ENCODE data around the gene ACTR1A.
A peak's percentile ranks its signal among the peaks of the same experiment; 100 is the strongest.

ACTR1A gene

DNA sequence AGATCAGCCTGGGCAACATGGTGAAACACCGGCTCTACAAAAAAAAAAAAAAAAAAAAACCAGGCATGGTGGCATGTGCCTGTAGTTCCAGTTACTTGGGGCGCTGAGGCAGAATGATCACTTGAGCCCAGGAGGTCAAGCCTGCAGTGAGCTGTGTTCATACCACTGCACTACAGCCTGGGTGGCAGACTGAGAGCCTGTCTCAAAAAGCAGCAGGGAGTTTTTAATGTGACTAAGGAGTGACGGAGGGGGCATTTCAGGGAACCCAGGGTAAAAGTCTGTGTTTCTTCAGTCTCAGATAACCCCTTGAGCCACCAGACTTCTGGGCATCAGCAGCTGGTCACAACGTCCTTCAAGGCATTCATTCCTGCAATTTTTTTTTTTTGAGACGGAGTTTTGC lies 49.0 kb downstream of the ACTR1A start:
- DNase-seq (ENCODE audit: low read depth in 2 of 2): no peak

DNA sequence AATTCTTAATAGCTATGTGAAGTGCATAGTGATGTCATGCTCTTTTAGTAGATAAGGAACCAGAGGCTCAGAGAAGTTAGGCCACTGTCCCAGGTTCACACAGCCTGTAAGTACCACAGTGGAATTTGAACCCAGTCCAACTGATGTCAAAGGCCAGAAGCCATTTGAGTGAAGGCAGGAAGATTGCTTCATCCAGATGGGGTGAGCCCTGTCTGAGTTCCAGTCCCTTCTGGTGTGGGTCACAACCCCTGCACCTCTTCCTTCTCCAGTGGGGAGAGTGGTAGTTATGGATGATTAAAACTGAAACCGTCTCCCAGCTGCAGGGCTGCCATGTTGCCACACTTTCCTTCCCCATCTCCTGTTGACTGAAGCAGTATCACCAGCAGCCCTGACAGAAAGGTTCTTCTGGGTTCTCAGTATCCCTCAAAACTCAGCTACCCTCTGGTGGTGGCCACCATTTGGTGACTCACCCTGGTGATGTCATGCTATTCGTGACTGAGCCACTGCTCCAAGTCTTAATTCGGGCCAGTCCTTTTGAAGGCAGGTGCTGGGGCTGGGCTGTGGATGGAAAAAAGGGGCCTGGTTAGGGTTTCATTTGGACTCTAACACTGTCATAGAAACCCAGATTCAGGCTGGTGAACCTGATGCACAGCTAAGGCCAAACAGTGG lies 49.7 kb downstream of the ACTR1A start:
- peak; percentile 61 to 63 for DNase-seq (ENCODE audit: low read depth in 2 of 2)

DNA sequence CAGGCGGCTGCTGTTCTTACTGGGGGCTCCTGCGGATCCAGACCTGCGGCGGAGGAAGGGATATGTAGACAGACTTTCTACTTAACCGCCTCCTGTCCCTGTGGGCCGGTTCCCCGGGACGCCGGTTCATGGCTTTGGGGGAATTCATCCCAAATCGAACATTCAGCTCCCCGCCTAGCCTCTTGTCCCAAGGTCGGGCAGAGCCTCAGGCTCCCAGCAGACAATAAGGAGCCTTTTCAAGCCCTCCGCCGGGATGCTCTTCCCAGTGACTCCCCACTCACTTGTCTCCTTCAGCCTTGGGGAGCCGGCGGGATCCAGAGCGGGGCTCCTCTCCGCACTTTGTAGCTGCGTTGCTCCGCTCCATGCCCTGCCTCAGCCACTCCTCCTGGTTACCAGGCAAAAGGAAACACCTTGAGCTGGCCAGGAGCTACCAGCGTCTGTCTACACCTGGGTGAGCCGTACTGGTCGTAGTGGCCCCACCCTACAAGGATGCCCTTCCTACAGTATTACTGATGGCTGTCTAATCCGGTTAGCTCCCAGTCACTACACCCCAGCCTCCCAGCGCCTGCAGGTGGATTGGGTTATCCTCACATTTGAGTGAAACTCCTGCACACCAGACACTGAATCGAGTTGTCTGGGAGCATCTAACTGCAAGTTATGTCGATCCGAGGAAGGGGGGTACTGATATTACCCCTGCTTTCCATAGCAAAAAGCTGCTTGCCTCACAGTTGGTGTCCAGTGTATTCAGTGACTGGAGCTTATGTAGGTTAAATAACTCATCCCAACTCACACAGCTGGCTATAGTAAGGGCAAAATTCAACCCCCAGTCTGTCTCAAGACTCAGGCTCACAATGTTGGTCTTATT lies 51.2 kb downstream of the ACTR1A start, which contains the start of gene C10orf95:
Gene C10orf95 (minus strand): TSS at position 439 of the 865 bp plus-strand sequence. CDS start 450 bp downstream, outside the sequence.
- no peak for DNase-seq (ENCODE audit: low read depth in 2 of 2)

DNA sequence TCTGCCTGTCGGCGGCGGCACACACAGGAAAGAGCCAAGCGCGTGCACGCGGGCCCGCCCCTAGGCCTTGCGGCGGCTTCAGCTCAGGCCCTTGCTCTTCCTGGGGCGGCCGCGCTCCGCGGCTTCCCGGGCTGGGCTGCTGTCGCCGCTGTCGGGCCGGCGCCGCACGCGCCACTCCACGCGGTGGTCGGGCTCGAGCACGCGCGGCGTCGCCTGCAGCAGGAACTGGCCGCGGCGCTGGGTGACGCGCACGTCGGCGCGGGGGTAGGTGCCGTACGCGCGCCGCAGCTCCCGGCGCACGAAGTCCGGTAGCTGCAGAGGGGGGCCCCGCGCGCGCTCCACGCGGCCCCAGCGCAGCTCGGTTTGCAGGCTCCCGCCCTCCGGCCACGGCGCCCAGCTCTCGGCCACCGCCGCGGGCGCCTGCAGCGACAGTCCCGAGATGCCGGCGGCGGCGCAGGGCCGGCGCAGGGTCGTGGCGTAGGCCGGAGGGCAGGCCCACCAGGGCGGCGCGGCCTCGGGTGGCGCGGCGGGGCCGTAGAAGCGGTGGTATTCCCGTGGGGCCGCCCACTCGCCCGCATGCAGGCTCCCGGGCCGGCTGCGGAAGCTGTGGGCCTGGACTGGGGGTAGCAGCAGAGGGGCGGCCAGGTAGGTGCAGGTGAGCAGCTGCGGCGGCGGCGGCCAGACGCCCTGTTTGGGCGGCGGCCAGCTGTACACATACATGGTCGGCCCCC lies 52.0 kb downstream of the ACTR1A start:
- DNase-seq (ENCODE audit: low read depth in 2 of 2): peak; percentile 76 to 77

GRCh38 chr10:102450124-102450373 lies 52.5 kb downstream of the ACTR1A start:
- no peak for DNase-seq (ENCODE audit: low read depth in 2 of 2)

DNA sequence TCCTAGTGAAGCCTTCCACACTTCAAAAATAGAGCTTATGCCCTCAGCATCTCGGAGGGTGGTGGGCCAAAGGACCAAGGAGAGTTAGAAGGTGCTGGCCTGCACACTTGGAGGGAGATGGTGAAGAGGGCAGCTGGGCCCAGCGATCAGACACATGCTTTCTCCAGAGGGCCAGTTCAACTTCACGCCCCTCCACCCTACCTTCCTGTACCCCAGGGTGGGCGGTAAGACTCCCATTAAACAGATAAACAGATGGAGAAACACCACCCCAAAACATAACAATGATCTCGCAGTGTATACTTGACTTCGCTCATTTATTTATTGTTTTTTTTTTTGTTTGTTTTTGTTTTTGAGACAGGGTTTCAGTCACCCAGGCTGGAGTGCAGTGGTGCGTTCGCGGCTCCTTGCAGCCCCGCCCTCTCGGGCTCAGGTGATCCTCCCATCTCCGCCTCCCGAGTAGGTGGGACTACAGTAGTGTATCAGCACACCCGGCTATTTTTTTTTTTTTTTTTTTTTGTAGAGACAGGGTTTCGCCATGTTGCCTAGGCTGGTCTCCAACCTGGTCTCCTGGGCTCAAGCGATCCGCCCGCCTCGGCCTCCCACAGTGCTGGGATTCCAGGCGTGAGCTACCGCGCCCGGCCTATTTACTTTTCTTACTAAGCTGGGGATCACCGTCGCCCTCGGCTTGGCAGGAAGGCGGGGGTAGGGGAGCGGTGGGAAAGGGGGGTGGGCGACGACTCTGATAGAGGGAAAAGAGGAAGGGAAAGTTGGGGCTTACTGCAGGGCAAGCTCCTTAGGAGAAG lies 53.0 kb downstream of the ACTR1A start:
- DNase-seq (ENCODE audit: low read depth in 2 of 2): peak; percentile 77

GRCh38 chr10:102444851-102445250 lies 57.7 kb downstream of the ACTR1A start:
- no peak for DNase-seq (ENCODE audit: low read depth in 2 of 2)

DNA sequence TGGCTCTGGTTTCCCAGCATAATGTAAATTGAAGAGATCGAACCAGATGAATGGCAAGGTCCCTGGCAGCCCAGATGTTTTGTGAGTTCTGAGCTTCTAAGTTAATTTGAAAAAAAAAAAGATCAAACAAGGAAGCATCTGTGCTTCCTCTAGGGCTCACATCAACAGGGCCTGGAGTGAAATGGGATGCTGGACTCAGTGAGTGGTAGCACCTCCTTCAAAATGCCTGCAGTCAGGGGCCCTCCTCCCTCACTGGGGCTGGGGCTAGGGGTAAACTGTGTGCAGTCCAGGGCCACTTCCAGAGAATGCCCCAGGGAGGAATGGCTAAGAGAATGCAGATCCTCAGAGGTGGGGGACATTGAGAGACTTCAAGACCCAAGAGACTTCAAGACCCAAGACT lies 64.1 kb downstream of the ACTR1A start:
- DNase-seq (ENCODE audit: low read depth in 2 of 2): no peak

DNA sequence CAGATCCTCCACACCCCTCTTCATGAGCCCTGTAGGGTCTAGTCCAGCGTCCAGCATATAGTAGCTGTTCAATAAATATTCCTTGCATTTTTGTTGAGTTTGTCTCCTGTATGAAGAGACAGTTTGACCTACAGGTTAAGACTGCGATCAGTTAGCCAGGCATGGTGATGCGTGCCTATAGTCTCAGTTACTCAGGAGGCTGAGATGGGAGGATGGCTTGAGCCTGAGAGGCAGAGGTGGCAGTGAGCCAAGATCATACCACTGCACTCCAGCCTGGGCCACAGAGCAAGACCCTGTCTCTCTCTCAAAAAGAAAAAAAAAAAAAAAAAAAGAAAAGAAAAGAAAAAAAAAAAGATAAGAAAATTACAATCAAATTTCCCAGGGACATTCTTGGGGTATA lies 65.0 kb downstream of the ACTR1A start:
- no peak for DNase-seq (ENCODE audit: low read depth in 2 of 2)

GRCh38 chr10:102436312-102436711 lies 66.2 kb downstream of the ACTR1A start:
- no peak for DNase-seq (ENCODE audit: low read depth in 2 of 2)

DNA sequence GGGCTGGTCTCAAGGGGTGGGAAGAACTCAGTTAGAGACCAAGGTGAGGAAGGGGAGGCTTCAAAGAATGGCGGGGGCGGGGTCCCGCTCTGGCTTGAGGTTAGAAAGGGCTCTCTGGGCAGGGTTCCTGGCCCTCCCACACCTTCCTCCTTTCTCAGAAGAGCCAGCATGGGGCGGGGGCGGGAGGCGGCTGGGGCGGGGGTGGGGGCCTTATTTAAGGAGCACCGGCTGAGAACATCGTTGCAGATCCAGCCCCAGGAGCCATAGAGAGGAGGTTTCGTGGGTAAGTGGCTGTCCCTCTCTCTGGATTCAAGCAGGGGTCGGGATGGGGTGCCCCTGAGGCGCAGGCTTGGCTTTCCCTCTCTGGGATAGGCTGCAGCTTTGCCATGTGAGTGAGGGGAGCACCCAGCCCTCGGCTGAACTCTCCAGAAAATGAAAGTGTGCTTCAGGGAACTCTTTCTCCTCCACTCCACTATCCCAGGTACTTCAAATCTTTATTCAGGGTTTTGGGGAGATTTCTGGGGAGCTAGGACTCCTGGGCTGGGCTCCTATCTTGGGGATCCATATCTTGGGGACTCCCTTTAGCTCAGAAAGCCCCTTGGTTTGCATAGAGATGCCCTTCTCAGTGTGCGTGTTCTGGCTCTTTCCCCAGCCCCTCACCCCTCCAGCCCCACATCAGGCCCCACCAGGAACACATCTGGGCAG lies 66.8 kb downstream of the ACTR1A start:
- peak in 1 of 2 donors; percentile 36 for DNase-seq (ENCODE audit: low read depth in 2 of 2)

DNA sequence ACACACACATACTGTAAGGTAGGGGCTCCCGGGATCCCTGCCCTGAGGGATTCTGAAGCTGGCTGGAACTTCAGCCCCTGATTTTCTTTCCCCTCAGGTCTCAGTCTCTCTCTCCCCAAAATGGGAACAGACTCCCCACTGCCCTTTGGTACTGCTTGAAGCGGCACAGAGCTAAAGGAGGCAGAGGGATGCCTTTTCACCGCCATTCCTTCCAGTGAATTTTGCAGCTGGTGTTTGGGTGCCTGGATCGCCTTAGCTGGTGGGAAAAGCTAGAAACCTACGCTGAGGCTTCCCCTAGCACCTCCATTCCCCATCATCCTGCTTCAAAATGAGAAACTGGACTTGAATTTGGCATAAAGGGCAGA lies 67.4 kb downstream of the ACTR1A start:
- DNase-seq (ENCODE audit: low read depth in 2 of 2): no peak

DNA sequence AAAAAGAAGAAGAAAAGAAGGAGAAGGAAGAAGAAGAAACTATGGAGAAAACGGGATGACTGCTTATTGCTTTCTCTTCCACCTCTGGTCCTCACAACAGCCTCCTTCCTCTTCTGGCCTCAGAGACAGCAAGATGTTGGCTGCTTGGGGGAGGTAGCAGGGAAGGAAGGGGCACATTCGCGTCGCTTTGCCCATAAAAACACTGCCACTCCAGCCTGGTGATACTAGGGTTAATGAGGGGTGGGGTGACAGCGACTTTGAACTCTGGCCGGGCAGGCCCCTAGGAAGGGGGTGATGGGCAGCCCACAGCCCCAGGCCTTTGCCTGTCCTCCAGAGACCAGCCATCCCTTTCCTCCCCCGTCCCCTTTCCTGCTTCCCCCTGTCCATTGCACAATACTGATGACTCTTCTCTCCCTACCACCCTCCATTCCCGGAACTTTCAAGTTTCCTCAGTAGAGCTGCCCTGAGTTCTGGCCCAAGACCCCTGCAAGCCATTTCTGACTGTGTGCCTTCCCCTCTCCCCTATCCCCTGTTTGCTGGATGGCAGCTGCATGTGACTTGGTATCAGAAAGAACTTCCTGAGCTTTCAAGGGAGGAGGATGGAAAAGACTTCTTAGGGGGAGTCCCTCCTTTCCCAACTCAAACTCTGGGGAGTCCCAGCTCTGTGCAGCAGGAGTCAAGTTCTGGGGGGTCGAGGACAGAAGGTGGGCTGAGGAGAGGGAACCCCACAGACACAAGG lies 67.9 kb downstream of the ACTR1A start:
- DNase-seq (ENCODE audit: low read depth in 2 of 2): no peak

DNA sequence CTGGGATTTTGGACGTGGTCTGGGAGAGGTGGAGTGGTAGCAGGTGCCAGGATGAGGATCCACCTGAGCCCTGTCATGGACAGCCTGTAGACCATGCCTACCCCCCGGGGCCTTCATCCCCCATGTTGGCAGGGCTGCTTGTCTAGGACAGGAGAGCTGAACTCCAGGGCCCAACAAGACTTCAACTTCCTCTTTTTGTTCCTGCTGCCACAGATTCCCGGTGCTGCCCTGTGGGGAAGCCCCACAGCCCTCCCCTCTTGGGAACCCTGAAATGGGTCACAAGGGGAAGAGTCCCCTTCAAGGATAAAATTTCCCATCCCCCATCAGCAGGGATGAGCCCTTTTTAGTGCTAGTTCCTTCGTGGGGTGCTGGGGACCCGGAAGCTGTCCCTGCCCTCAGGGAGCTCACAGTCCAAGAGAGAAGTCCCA lies 68.9 kb downstream of the ACTR1A start:
- no peak for DNase-seq (ENCODE audit: low read depth in 2 of 2)

DNA sequence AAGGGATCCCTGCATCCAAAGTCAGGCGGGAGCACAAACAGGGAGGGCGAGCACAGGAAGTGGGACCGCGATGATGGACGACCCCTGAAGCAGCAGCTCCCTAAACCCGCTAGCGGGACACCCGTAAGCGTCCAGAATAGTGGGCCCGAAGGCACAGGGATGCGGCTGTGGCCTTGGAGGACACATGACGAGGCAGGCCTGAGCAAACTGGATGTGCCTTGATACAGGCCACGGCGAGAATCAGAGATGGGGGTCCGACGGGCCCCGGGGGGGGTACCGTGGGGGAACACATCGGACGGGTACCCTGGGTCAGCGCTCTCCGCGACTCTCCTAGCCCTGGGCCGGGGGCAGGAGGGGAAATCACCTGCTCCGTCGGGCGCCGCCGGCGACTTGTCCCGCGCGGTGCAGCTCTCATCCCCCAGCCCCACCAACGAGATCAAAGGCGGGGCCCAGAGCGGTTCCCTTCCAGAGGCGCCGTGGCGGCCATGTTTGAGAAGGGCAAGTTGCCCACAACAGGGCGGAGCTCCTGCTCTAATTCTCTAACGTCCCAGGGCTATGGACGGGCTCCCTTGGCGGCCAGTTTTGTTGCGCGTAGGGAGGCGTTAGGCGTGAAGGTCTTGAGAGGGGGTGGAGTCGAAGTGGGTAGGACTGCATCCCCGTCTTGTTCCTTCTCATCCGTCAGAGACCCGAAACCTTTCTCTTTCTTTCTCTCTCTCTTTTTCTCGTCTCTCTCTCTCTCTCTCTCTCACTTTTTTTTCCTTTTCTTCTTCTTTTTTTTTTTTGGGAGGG lies 70.2 kb downstream of the ACTR1A start, which contains the start of gene CUEDC2:
Gene CUEDC2 (minus strand): TSS at position 413 of the 789 bp plus-strand sequence. CDS start 7,386 bp downstream, outside the sequence.
- peak; percentile 94 to 98 for DNase-seq (ENCODE audit: low read depth in 2 of 2)

DNA sequence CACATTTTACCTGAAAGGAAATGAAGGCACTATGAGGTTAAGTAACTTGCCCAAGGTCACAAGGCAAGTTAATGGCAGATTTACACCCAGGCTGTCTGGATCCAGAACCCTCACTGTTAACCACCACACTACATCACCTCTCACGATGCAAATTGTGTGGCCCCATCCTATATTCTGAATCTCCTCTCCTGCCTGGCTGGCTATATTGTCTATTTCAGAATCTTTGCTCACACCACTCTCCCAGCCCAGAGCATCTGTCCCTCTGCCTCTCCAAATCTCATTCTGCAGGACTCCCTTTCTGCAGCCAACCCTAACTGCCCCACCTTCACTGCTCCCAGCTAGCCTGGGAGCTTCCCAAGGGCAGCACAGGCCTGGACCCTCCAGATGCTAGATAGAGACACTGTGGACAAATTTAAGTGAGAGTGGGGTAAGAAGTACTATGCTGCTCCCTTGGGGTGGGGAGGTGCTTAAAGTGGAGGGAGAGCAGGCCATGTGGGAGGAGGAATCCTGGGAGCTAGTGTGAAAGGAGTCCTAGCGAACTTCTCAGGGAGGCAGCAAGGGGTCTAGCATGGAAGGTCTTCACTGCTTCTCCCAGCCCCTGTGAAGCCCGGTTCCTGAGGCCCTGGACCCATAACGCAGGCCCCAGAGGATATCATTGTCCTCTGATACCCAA lies 70.9 kb downstream of the ACTR1A start:
- DNase-seq (ENCODE audit: low read depth in 2 of 2): no peak

DNA sequence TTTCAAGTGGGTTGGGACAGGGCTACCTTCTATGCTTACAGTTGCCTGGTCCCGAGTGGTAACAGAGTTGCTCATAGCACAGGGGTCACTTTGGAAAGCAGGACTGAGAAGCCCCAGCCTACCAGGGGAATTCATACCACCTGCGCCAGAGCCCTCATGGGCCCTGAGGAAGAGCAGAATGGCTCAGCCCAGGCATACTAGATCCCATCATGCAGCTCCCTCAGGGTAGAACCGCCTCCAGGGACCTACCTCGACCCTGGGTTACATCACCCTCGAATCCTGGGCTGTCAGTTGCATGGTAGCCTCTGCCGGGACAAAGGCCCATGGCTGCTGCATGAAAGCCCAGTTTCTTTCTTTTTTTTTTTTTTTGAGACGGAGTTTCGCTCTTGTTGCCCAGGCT lies 73.0 kb downstream of the ACTR1A start:
- DNase-seq (ENCODE audit: low read depth in 2 of 2): no peak

Measured in stimulated activated CD8-positive, alpha-beta memory T cell treated with anti-CD3 and anti-CD28 coated beads, Interleukin-2, amount 100 ng/mL, for 48 hours (primary cell).